HG02610 (cell line): ENCODE data around the gene KIF2A.
A peak's percentile ranks its signal among the peaks of the same experiment; 100 is the strongest.
"Not testable (repeated sequence)": the region's sequence is repeated elsewhere in the genome, so short reads cannot be mapped to it uniquely, and the experiment has no call there.

Experiments used
- ATAC-seq: cut with Tn5 transposase; IDR thresholded peaks from one replicate; pipeline ENCODE4 v1.9.1; 2021; ENCODE audit warnings: mild to moderate bottlenecking, moderate library complexity; ENCODE audit not compliant: unreplicated experiment

The KIF2A gene

DNA sequence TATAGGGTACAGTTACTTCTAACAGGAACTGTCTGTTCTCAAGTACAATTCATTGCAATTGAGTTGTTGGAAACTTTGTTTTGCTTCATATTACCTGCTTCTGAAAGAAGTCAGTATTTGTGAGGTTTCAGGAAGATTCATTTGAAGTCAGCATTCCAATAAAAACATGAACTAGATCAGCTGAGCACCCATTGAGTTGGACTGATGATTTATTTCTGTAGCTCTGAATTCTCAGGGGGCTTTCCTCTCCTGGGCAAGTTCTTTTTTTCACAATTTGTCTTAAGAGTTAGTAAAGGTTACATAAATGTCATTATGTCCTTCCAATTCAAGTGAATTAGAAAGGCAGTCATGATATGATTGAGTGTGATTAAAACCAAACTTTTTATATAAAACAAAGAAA, 16.2 kb upstream of the KIF2A start:
- no peak for ATAC-seq

DNA sequence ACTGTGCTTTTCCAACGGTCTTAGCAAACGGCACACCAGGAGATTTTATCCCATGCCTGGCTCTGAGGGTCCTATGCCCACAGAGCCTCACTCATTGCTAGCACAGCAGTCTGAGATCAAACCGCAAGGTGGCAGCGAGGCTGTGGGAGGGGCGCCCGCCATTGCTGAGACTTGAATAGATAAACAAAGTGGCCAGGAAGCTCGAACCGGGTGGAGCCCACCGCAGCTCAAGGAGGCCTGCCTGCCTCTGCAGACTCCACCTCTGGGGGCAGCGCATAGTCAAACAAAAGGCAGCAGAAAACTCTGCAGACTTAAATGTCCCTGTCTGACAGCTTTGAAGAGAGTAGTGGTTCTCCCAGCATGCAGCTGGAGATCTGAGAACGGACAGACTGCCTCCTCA, 14.2 kb upstream of the KIF2A start:
- ATAC-seq: not testable (repeated sequence)

DNA sequence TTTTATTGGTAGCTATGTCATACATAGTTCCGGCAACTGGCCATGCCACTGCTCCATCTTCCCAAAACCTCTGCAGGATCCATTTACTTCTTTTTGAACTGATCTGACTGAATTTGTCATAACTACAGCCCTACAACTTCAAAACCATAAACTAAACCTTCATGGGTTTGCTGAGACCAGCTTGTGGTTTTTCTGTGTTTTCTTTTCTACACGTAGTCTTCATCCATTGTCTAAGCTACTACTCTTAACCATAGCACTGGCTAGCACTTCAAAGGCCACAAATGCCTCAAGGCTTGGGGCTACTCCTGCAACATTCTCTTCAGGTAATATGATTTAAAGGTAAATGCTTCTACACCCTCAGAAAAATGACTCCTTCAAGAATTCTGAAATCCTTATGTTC, 9.0 kb upstream of the KIF2A start:
- ATAC-seq: no peak

DNA sequence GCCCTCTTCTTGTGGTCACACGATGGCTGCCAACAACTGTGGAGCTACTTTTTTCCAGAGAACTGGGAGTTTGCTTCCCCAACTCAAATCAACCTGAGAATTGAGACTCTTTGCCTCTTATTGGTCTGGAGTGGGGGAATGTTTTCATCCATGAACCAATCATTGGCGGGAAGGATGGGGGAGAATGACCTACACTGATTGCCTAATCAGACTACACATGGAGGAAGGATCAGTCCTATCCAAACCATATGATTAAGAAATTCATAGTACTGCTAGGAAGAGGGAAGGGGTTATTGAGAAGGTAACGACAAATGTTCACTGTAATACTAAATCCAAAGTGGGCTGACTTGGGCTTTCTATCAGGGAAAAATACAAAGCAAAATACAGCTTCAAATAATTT, 7.9 kb upstream of the KIF2A start:
- ATAC-seq: no peak

DNA sequence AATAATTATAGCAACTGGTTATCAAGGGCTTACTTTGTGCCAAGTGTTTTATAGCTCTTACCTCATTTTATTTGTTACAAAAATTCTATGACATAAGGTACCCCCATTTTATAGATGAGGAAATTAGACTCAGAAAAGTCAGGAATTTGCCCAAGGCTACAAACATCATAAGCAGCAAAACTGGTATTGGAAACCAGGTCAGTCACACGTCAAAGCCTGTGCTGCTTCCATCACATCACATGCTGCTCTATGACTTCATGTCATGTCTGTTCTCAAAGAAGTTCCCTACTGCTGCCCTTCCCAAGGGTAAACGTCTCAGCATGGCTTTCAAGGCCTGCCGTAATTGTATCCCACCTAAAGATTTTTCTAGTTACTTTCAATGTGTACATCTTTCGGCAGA, 6.9 kb upstream of the KIF2A start:
- ATAC-seq: no peak

DNA sequence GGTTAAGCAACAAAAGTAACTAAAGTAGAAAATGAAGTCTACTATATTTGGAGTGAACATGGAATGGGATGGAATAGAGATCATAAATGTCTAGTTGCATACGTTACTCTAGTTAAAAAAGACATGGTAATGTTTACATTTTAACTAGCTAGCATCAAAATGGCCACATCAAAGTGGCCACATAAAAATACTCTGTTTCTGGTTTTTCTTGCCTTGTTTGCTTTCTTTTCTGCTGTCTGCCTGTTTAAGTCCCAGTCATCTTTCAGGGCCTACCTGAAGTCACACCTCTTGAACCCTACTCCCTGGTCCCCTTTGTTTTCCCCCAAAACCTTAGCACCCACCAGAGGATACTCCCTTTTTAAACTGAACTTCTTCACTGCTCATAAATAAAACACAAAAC, 6.4 kb upstream of the KIF2A start:
- no peak for ATAC-seq

DNA sequence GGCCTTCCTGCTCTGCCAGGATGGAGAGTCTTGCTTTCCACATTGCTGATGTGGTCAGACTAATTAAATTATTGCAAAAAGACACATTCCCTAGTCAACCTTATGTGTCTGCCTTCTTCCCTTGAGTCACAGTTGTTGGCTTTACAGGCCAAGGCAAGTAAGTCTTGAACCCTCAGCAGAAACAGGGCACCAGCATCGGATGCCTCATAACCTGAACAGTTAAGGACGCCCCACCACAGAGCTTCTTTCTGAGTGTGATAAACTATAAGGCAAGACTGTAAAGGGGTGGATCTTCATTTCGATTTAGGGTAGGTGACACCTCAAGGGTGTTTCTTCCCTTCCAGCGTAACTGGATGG, 670 bp upstream of the KIF2A start:
- no peak for ATAC-seq

DNA sequence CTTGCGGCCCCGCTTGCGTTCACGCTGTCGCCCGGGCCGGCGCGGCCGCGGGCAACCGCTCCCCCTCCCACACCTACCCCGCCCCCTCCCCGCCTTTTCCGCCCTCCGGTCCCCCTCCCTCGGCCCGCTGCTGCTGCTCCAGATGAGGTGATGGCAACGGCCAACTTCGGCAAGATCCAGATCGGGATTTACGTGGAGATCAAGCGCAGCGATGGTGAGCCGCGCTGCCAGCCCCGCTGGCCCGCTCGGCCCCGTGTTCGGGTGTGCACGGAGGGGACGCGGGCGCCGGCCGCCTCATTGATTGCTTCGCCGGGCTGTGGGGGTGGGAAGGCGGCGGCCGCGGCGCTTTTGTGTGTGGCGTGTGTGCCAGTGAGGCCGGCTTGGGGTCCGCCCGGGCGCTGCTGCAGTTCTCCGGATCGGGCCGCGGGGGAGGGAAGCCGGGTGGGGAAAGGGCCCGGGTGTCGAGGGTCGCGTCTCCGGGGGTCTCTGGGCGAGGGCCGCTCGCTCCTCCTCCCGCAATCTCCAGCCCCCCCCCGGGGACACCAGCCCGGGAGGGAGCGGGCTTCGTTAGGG, 403 bp downstream of the KIF2A start:
- peak; percentile 39 for ATAC-seq

DNA sequence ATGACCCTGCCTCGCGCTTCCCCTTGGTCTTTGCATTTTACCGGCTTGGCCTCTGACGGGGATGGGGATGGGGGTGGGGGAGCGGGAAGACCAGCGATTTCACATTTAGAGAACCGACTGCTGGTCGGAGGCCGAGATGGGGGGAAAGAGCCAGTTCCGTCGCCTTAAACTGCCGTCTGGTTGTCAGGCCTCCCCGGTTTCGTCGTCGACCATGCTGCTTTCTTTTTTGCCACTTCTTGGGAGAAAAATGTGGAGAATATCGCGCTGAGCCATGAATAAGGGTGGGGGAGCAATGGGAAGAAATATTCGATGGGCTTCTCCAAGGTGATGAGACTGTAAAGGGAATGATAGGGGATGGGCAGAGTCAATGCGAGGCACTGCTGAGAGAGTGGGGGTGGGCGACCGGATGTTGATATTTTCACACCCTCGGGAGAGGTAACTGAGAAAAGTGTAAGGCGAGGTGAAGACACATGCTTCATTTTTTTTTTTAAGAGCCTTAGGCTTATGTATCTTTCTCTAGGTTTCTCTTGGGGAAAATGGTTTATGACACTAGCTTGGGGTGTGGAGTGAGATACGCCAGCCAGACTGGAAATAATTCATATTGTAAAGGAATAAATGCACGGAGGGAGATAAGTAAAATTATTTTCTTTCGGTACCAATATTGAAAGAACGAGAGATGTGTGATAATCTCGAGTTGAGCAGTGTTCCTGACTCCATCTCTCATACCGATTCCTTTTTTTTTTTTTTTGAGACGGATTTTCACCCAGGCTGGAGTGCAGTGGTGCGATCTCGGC, 1.1 kb downstream of the KIF2A start:
- peak; percentile 18 for ATAC-seq

DNA sequence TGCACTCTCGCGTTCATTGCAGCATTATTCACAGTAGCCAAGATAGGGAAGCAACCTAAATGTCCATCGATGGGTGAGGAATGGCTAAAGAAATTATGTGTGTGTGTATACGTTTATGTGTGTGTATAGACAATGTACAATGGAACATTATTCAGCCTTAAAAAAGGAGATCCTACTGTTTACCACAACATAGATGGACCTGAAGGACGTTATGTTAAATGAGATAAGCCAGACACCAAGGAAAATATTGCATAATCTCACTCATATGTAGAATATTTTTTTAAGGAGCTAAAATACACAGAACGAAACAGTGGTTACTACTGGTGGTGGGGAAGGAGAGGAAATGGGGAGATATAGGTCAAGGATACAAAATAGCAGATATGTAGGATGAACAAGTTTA, 2.4 kb downstream of the KIF2A start:
- no peak for ATAC-seq

DNA sequence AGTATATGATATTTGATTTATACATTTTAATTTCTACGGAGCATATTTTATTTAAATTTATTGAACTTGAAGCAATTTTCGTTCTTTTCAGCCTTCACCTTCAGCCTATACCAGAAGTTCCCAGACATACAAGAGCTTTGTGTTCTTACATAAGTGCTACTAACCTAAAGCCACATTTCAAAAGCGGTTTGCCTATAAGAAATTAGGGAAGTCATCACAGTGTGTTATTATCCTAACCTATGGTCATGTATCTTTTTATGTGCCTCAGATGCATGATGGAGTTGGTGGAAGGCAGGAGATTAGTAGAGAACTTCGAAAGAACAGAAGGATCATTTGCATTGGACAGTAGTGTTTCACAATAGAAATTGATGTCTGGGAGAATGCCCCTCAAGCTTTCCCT, 3.1 kb downstream of the KIF2A start:
- ATAC-seq: no peak

DNA sequence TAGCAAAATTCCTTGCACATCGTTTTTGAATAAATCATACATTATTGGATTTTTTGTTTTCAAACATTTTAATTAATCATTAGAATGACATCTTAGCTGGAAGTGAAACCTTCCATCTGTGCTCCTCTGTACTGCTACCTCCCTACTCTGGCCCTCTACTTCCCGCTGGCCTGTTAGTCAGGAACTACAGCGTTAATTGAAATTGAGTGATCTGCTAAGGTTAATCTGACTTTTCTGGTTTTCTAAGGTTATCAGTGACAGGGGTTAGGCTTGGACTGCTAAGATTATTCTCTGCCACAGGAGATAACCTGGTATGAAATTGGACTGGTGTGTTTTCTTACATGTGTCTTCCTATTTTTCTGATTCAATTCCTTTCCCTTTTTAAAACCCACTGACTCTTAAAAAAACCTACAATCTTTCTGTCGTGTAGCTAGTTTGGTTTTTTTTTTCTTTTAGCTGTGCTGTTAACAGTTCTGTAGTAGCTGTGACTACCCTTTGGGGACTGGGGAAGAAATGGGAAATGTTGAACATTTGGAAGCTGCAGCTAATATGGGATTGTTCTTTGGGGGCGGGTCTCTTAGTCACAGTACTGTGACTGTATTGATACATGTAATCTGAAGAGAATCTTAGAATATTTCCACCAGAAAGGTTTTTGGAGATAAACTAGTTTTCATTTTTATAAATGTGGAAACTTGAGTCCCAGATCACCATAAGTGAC, 4.6 kb downstream of the KIF2A start:
- ATAC-seq: no peak

DNA sequence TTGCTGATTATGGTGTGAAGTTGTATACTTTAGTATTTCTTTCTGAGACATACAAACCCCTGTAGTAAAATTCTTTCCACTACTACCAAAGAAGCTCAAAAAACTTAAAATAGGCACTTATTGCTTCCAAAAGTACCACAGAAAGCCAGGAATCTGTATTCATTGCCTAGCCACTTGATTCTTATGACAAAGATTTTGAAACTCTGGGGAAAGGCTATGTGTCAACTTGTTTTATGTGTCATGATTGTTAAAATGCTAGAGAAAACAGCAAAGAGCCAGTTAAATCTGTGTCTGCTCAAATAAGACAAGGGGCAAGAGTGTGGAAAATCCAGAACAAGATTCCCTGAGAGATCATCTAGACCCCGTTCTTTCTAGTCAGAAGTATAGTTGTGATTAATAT, 6.0 kb downstream of the KIF2A start:
- ATAC-seq: no peak

DNA sequence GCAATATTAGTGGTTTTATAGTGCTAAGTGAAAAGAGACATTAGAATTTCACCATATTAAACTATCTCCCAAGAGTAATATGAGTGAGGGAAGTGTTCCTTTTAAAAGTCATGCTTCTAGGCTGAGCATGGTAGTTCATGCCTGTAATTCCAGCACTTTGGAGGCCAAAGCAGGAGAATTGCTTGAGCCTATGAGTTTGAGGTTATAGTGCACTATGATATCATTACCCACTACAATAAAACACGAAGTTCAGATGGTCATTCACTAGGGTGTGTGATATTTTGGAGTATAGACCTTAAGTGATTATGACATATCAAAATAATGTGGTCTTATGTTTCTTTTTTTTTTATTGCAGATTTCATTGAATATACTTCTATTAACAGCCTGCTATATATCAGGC, 6.7 kb downstream of the KIF2A start:
- ATAC-seq: no peak

DNA sequence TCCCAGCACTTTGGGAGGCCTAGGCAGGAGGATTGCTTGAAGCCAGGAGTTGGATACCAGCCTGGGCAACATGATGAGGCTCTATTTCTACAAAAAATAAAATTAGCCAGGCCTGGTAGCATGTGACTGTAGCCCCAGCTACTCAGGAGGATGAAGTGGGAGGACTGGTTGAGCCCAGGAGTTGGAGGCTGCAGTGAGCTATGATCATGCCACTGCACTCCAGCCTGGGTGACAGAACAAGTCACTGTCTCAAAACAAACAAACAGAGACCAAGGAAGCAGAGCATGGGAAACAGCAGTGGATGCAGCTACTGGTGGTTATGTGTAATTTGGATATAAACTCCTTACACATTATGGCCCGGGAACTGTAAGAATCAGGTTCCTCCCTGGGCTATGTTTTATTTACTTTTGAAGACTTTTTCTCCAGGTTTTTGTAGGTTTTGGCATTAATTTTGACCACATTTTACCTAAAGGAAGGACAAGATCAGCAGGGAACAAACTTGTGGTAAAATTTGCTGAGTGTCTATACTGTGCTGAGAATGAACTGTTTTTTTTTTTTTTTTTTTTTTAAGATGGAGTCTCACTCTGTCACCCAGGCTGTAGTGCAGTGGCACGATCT, 8.3 kb downstream of the KIF2A start:
- ATAC-seq: no peak

DNA sequence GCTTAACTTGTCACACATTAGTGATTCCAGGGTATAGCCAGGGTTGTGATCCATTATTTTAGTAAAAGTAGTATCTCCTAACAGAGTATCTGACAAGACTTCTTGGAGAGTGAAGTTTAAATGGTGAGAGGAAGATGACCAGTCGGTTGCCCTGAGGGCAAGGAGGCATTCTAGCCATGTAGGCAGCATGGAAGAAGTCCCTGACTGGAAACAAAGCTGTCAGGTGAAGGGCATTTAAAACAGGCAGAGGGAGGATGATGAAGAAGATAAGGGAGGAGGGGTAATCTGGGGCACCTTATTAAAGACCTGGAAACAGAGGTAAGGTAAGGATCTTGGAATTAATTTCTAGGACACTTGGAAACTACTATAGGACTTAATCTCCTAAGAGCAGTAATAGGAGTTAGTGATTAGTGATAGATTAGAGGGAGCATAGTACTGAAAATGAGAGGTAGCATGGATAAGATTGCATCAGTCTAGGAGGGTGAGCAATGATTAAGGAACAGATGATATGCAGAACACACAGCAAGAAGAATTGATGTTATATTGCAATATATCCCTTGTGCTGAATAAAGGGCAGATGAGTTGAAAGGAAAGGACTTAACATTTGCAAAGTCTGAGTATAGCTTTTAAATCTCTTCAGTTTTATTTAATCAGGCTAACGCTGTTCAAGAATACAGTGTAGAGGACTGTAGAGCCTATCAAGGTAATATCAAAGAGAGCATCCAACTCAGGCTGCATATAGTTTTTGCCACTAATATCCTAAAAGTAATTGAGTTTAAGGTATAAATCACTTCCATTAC, 9.6 kb downstream of the KIF2A start:
- ATAC-seq: no peak

DNA sequence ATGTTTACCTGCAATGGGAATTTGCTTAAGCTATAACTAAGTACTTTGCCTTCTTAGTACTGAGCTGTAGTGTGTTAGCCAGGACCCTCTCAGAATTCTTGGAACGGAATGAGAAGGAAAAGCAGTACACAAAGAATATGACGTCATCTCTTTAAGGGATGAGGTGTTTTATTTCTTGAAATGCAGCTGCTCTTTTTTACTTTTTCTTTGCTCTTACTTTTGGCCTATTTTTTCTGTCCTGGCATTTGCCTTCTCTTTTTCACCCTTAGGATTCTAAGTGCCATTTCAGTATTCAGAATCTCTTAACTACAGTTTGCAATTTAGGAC, 10.1 kb downstream of the KIF2A start:
- no peak for ATAC-seq

DNA sequence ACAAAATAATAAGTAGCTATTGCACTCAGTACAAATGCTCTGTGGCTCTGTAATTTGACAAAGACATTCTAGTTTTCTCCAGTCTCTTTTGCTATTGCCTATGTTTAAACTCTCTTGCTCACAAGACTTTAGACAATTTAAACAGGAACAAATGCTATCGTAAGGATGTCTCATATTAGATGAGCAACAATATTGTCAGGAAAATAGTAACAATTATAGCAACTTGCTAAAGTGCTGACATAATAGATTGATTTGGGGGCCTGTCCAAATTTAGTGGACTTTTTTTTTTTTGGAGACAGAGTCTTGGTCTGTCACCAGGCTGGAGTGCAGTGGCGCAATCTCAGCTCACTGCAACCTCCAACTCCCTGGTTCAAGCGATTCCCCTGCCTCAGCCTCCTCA, 11.8 kb downstream of the KIF2A start:
- no peak for ATAC-seq

DNA sequence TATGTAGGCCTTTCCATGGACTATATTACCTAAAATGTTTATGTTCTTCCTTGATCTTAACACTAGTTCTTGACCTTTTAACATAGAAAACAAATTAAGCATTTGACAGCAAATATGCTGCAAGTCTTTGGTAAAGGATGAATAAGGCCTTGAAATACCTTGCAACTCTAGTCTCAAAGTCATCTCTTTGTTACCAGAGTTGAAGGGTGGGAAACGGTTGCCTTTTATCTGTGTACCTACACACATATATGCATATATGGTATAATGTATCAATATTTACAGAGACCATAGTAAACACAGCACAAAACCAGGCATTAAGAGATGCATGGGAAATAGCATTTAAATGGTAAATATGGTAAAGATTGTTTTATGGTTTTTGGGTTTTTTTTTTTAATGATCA, 16.5 kb downstream of the KIF2A start:
- ATAC-seq: no peak

DNA sequence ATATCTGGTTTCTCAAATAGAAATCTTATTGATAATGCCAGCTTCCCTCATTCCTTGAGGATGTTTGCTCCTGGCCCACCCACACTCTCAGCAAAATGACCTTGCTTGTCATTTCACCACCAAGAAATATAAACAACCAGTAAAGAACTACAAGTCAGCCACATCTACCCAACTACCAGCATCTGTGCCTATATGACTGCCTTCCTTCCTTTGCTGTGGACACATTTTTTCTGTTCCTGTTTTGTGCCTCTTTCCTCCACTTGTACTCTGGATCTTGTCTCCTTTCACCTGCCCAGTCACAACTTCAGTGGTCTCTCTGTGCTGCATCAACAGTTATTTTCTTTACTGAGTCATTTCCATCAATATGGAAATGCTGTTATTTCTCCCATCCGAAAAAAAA, 20.3 kb downstream of the KIF2A start:
- peak; percentile 73 for ATAC-seq

DNA sequence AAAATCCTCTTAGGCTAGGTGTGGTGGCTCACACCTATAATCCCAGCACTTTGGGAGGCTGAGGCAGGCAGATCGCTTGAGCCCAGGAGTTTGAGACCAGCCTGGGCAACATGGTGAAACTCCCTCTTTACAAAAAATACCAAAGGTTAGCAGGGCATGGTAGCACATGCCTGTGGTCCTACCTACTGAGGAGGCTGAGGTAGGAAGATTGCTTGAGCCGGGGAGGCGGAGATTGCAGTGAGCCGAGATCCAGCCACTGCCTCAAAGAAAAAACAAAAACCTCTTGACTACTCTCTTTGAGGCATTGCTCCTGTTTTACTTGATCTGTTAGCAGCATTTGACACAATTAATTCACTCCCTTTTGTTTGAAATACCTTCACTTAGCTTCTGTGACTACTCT, 20.7 kb downstream of the KIF2A start:
- no peak for ATAC-seq
